ENCODE measurements around the gene COL2A1. TPM values are rescaled to one million over a fixed set of nuclear protein-coding genes. Genes with fewer than 3 reads are reported as not detected.

Gene COL2A1
- total RNA-seq = 0.32 TPM in 1 of 2 replicates, not detected in the other

DNA sequence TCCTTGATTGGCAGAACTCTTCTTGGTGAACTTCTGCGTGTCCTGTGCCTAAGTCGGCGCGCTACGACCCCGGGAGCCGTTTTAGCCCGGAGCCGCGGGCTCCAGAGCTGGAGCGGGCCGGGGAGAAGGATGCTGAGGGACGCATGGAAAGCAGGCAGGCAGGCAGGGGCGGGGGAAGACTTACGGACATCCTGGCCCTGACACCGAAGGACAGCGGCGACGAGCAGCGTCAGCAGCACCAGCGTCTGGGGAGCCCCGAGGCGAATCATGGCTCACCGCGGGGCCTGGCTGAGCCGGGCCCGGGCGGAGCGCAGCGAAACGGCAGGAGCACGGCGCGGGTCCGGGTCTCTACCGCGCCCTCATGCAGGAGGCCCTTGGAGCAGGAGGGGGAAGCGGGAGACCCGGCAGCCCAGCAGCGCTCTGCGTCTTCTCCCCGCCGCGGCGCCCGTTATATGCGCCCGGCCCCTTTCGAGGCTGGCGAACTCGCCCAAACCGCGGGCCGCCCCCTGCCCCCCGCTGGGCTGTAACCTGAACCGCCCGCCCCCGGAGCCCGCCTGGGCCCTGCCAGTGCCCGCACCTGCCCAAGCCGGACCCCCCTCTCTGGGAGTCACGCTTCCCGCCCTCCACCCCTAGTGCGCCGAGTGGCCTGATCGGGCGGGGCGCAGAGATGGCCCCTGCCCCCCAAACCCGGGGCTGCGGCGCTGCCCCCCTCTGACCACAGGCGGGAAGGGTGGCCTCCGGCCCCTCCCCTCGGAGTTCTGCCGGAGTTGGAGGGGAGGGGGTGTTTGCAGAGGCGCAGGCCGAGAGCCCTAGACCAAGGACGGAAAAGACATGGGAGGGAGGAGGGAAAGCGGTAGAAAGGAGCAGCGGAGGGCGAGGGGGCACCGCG lies at the start of gene COL2A1:
COL2A1 (minus strand) TSS at position 424 of the 889 bp plus-strand sequence; CDS start at position 269, 155 bp downstream.
- intact Hi-C loops (cut with micrococcal nuclease) = loop anchor here (5.0 kb wide), 2 partner anchors 42 to 978 kb away; partner anchors contain the start of gene TMEM106C

DNA sequence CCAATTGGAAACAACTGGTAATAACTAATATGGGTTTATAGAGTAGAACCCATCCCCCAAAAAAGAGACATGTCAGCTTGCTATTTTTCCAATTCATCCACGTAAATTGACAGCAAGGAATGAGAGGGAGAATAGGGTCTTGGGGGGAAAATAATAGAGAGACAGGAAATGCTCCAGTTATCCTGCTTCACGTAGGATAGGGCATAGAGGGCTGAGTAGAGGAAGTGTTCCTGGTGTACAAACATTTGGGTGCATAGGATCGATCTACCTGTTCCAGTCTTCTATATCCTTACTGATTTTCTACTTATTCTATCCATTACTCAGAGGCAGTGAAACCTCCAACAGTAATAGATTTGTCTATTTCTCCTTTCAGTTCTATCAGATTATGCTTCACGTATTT lies 49.6 kb upstream of the COL2A1 start:
- intact Hi-C loops (cut with micrococcal nuclease) = no loop called here

DNA sequence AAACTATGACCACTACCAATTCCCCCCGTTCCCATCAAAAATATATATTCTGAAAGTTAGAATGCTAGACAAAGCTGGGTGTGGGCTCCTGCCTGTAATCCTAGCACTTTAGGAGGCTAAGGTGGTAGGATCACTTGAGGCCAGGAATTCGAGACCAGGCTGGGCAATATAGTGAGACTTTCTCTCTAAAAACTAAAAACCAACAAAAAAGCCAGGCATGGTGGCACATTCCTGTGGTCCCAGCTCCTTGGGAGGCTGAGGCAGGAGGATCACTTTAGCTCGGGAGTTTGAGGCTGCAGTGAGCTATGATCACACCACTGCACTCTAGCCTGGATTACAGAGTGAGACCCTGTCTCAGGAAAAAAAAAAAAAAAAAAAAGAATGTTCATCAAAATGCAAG lies 48.8 kb upstream of the COL2A1 start:
- intact Hi-C loops (cut with micrococcal nuclease) = no loop called here

DNA sequence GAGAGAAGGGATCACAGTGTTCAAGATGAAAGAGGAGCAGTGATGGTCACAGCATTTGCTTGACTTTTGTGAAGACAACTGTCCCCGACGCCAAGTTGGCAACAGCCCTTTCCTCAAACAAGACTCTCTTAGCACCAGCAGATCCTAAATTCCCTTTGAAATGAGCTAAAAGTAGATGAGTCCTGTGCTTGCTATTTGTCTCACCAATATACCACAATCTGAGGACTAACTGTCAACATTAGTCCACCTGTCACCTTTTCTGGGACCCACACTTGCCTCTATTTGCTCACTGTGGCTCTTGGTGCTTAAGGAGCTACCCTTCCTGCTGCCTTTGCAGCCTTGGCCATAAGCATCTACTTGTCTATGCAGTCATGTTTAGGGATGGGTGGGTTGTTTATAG lies 47.4 kb upstream of the COL2A1 start:
- intact Hi-C loops (cut with micrococcal nuclease) = no loop called here

DNA sequence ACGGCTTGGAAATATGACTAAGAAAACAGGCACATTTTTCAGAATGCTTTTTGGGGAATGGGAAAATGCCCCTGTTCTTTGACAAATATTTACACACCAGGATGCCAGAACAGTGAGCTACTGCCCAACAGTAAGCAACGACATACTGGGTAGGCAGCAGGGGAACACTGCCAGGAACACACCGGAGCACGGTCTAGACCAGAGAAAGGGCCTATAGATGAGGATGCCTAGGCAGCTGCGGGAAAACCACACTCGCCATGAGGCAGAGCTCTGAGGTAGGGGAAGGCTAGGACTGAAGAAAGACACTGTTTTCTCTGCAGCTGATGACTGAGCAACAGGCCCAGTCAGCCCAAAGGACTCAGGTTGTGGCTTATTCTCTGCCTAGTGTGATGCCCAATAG lies 45.9 kb upstream of the COL2A1 start:
- intact Hi-C loops (cut with micrococcal nuclease) = no loop called here

DNA sequence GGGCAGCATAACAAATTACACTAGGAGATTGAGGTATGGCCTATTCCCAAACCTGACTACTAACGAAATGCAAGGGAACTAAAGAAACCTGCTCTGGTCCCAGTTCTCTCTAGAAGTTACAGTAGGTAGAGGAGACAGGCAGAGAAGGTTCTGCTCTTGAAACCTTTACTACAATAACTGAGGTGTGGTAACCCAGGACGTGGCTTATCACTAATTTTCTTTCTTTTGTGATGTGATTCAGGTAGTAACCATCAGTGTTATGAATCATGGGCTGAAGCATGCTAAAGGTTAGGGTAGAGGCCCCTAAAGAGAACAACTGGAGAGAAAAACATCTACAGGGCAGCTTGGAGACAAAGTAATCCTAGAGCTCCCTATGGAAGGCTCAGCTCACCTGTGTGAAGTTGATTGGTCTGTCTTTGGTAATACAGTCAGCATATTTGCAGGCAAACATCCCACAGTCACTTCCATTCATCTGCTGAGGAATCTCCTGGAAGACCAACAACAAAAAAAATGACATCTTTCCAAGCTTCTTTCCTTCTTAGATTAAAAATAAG lies 41.8 kb upstream of the COL2A1 start:
- intact Hi-C loops (cut with micrococcal nuclease) = no loop called here

DNA sequence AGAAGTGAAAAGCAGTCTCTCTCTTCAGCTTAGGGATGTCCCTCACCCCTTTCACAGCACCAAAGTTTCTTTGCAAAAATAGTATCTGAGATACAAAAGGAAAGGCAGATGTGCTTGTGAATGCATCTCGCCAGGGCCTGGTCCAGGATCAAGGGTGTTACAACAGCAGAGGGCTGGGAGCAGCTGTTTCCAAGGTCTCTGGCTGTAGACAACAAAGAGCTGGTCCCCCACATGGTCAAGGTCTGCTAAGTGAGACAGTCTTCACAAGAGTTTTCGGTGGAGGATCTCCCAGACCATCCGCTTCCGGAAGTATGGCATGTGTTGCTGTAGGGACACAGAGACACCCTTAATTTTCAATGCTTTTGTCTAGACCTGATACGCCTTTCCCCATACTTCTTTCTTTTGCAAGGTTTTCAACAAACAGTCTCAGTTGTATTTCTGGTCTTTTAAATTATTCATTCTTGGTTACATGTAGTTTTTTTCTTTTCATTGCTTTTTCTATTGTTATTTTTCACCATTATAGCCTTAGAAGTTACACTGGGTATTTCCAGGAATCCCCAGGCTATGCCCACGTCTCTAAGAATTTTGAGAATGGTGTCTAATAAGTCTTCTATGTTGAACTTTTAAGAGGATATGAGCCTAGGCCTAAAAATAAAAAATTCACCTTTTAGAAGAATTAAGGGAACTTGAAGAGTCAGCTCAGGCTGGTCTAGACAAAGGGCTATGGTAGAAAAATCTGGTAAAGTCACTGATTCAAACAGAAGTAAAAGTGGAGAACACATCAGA lies 41.0 kb upstream of the COL2A1 start:
- intact Hi-C loops (cut with micrococcal nuclease) = no loop called here

DNA sequence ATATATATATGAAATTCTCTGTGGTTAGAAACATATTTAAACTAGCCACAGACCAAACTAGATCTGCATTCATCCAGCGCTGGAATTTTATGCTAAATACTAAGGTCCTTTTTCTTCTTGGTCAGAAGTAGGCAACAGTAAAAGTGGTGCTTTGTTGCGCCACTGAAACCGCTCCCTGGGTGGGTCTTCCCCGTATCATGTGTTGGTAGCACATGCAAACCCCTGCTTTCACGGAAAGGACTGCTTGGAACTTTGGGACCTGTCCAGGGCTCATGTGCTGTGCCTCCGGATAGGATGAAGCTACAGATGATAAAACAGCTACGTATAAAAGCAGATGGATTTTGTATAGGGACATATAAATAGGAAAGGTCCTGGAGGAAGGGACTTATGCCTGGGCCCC lies 40.1 kb upstream of the COL2A1 start:
- intact Hi-C loops (cut with micrococcal nuclease) = no loop called here

DNA sequence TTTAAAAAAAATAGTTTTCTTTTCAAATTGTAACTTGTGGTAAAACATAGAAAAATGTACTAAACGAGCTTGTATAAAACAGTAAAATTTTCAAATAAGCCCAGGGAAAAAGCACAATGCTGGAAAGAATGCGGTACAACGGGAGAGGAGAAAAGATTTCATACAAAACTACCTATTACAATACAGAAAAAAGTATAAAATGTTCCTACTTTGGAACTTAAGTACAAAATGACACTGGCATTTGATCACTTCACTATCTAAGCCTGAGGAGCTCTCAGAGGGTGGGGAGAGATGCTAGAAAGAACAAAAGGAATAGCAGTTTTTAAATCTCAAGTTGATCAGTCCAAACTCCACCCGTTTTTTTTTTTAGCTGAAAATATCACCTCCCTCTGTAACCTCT lies 39.5 kb upstream of the COL2A1 start:
- intact Hi-C loops (cut with micrococcal nuclease) = no loop called here

DNA sequence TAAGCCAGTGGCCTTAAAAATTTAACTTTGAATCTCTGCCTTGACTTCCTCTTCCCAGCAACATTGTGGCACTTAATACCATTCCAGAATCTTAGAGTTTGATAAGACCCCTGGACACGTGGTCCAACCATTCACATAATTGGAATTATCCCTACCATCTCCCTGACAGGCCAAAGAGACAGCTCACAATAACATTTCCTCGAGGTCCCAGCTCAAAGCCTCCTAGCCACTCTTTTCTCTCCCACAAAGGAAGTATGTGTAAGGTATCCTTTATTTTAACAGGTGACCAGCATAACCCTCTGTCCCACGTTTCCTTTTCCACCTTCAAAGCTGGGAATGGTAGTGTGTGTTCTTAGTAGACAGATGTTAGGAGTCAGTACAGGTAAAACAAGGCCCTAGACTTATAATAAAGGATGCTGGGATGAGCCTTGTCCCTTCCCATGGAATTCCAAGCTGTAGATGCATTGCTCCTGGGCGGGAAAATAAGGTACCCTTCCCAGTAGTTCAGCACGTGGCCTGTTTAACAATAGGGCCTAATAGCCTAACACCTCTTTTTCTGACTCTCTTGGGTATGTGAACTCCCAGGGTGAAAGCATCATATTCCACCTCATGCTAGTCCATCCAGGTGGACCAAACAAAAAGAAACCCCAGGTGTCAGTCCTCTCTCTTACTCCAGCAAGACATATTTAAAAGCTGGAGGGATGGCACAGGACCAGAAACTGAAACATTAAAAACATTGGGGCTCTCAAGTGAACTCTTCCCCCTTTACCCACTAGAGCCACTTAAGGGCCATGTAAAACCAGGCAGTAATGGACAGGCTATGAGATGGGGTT lies 37.5 kb upstream of the COL2A1 start:
- intact Hi-C loops (cut with micrococcal nuclease) = no loop called here

DNA sequence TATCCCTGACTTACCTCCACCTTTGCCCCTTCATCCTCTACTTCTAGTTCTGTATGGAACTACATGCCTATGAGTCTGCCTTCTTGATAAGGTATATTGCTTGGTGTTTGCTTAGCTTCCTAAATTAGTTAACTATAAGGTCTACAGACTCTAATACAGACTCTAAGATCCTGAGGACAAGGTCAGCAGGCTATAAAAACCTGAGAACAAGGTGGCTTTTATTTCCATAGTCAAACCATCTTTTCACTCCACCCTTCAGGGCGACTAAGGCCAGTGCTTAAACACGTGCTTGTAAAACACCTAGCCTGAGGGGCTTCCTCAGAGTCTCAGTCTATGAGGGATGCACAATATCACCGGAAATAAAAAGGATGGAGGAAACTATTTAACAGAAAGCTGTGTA lies 36.1 kb upstream of the COL2A1 start:
- intact Hi-C loops (cut with micrococcal nuclease) = no loop called here

DNA sequence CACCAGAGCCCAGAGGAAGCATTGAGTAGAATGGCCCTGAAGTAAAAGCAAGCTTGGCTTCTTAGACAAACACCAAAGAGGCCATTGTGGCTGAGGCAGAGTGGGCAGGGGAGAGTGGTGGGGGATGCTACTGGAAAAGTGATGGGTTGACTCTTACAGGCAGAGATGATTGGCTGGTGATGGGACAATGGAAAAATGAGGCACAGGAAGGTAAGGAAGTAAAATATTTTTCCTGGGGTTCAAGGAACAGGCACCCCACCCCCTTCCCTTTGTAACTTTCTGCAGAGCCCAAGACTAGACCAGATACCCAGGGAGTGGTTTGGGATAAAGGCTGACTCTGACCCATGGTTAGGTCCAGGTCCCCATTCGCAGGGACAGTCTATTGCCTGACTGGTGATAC lies 34.9 kb upstream of the COL2A1 start:
- intact Hi-C loops (cut with micrococcal nuclease) = no loop called here

DNA sequence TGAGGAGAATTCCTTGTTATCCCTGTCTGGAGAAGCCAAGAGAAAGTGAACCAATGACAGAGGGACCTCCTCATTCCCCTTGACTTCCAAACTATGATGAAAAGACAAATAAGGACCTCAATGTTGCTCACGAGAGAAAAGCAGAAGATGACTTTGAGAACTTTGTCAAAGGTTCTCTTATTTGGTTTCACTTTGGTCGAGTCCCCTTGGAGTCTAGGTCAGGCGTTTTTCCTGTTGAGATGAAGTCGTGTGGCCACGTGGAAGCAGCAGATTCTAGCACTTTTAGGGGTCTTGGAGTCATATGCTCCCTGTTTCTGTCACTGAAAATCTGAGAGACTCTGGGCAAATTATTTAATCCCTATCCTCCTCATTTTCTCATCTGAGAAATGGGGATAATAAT lies 33.8 kb upstream of the COL2A1 start:
- intact Hi-C loops (cut with micrococcal nuclease) = no loop called here

DNA sequence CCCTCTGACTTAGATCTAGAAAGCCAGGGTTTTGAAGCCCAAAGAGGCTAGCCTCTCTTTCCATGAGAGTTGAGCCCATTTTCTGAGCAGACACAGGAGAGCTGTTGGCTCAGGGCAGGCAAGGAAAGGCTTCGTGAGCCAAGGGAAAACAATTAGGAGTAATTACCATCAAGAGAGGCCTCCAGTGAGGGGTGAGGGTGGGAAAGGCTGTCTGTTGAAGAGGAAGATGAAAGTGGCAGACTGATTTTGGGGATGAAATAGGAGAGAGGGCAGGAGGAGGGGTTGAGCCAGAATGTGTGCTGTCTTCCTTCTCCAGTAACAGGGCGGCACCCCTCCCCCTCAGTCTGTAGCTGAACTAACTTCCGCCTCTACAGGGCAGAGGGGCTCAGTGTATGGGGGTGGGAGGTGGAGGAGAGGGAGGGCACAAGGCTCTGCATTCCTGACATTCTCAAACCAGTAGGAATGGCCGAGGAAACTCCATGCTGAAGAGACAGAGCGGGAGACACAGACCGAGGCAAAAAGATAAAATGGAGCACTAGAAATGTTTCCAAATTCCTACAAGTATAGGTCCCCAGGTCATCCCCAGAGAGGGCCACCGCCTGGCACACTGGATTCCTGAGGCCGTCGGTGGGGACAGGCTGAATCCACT lies 33.1 kb upstream of the COL2A1 start:
- intact Hi-C loops (cut with micrococcal nuclease) = no loop called here

DNA sequence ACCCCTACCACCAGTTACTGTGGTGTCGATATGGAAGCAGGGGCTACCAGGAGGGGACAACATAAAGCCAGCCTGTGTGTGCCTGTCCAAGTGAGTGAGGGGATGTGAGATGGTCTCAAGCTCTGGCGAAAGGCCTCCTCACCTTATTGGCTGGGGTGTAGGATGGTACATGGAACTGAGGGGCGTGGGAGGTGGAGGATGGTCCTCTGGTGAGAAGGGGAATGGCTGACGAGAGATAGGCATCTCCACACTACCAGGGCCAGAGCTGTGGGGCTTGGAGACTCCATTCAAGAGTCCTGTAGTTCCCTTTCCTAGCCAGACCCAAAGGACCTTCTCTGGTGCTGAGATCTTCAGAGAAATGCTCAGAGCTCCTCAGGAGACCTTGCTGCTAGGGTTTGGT lies 32.5 kb upstream of the COL2A1 start:
- intact Hi-C loops (cut with micrococcal nuclease) = no loop called here

DNA sequence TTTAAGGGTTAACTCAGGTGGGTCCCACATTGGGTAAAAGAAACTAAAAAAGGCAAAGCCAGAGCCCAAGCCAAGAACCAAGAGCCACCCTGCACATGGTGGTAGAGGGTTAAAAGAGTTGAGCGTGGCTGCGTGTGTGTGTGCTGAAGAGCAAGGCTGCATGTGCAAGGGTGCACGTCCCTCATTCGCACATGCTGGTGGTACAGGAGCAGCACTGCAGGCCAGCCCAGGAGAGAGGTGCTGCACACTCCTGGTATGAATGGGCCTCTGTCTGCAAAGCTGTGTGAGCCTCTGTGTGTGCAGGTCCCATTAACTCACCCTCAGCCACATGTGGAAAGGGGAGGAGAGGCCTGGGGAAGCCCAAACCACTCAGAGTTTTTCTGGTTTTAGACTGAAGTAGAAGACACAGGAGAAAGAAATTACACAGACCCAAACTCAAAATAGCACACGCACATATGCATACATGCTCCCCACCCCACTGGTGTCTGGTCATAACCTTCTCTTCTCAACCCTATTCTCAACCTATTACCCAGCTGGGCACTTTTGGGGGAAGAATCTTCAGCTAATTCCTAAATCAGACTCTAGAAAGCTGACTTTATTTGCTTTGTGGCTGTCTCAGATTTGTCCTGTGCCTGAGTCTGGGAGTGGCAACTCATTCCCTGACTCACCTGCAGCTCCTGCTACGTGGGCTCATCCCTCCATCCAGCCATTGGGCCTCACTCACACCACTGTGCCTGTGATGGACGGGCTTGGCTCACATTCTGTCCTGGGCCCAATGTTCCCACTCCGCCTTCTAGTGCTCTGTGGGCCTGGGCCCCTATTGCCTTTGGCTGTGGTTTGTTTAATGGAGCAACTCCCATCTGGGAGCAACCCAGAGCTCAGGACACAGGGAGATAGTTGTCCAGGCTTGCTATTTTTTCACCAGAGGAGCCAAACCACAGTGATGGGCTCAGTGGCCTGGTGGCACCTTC lies 30.8 kb upstream of the COL2A1 start:
- intact Hi-C loops (cut with micrococcal nuclease) = no loop called here

DNA sequence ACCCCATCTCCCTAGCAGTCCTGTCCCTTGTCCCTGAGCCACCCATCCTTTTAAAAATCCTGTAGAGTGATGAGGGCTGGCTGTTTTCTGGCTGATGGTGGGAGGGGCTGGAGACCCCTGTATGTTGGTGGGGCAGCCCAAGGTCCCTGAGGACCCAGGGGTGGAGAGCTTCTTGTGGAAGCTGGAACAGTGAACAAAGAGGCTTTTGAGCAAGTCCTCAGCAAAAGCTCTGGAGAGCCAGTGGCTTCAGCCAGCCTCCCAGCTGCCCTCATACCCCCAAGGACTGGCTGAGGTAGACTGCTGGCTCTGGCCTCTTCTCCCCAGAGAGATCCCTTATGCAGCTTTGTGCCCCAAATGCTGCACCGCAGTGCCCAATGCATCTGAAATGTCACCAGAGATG lies 29.2 kb upstream of the COL2A1 start:
- intact Hi-C loops (cut with micrococcal nuclease) = no loop called here

DNA sequence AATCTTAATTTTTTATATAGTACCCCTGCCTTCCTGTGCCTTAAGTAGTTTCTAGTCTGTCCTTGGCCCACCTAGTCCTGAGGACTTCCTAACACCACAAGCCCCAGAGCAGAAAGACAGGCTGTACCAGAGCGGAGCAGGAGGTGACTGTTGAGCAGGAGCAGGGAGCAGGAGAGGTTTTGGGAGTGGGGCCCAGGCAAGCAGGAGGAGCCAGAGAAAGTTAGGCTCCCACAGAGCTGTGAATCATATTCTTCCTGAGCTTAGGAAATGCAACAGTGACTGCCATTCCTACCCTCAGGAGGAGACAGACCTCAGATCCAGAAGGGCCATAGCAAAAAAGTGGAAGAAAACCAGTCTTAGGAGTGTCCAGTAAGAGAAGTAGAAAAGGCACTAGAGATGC lies 28.3 kb upstream of the COL2A1 start:
- intact Hi-C loops (cut with micrococcal nuclease) = no loop called here

DNA sequence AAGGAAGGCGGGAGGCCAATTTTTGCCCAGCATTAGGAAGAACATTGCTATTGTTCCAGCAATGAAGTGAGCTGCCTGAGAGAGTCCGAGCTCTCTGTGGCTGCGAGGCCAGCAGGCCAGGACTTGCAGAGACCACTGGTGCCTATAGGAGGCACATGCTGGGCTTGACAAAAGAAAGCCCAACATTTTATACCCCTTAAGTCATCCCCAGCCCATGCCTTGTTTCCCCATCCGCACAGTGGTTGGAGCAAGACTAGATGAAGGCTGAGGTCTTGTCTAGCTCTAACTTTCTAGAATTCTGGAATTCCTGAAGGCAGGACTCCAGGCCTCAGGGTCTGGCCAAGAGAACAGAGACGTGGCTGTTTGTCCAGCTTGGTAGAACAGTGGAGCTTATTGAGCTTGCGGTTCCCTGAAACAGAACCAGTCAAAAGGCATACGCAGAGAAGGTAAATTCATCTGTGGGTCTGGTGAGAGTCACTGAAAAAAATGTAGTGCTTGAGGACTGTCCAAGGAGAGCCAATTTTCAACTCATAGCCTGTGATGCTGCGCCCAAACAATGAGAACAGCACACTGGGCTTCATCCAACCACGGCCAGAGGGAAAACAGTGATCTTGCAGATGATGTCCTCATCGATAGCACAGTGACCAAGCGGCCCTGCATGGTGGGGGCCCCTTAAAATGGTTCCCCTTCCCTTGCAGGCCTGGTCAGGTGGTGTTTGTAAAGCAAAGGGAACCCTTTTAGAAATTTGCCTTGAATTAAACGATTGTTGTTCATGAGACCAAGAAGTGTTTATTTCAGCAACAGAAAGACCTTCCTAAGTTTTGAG lies 27.1 kb upstream of the COL2A1 start:
- intact Hi-C loops (cut with micrococcal nuclease) = no loop called here

Measured in T-helper 2 cell treated with Interferon-gamma antibody and Interleukin-4, amounts not matched to agents 100 ng/mL and 5 ng/mL, for 36 hours (primary cell).